HCT116 (cell line): ENCODE measurements around the gene C1QTNF2. TPM values are rescaled to one million over a fixed set of nuclear protein-coding genes. Genes with fewer than 3 reads are reported as not detected.

ENCODE experiments used
- ATAC-seq: fragments of 200-7000 bp; cut with Tn5 transposase; 2 replicates; pipeline ENCODE4 v1.9.1; 2020; ENCODE audit warnings: mild to moderate bottlenecking, moderate library complexity
- BruUV-seq: library from RNA; stranded (reverse); fragments of 400-500 nt; replicated peaks from 2 replicates; lab custom pipeline; 2021; lab: Mats Ljungman, UMichigan
- CTCF ChIA-PET: fragments of 300-600 bp; sonication (Branson Sonifier 250); formaldehyde crosslinking; loops from one replicate; lab custom pipeline; 2021; ENCODE audit warnings: antibody characterized with exemption; lab: Charles Lee
- POLR2A ChIA-PET: fragments of 300-600, 350-600 bp; sonication (Branson Sonifier 250); formaldehyde crosslinking; loops from one replicate; lab custom pipeline; 2021; ENCODE audit warnings: antibody characterized with exemption; lab: Charles Lee
- RAD21 ChIA-PET, 2 experiments: fragments of 300-600 bp; sonication (Branson Sonifier 250); formaldehyde crosslinking; loops; one replicate each; lab custom pipeline; 2023; ENCODE audit warnings: low total read pairs in 2 of 2; ENCODE audit not compliant: uncharacterized antibody in 2 of 2, unreplicated experiment in 2 of 2, low non-redundant PET in 1 of 2; lab: Charles Lee
- DNase-seq: peaks from one replicate; pipeline ENCODE4 v3.0.0-alpha.2; 2010; ENCODE audit warnings: low read depth, low spot score
- H2AFZ ChIP-seq: fragments of 200-600 bp; shearing (Covaris generic), sonication (generic); 2 replicates; pipeline ENCODE4 v1.6.1; 2017; ENCODE audit warnings: low read depth, mixed run types, mixed read lengths, antibody characterized with exemption, low read length; ENCODE audit not compliant: poor library complexity, severe bottlenecking
- H3K27ac ChIP-seq: 2 replicates; pipeline ENCODE4 v1.5.1; 2012; ENCODE audit warnings: low read depth, low read length
- H3K27me3 ChIP-seq: fragments of 200-600 bp; sonication (generic); 2 replicates; pipeline ENCODE4 v1.6.1; 2016; ENCODE audit warnings: mixed run types, low read length, mixed read lengths; ENCODE audit not compliant: insufficient read depth
- H3K36me3 ChIP-seq, 2 experiments: fragments of 200-500 bp in 1 of 2; fragments of 200-600 bp in 1 of 2; sonication (Bioruptor generic) in 1 of 2; sonication (generic) in 1 of 2; 2 replicates each; pipeline versions ENCODE4 v1.5.1 to v1.6.1; 2014 to 2016; ENCODE audit warnings: low read length in 2 of 2, inconsistent platforms in 1 of 2, mixed read lengths in 1 of 2, mixed run types in 1 of 2; ENCODE audit not compliant: insufficient read depth in 2 of 2, control insufficient read depth in 1 of 2
- H3K4me1 ChIP-seq, 2 experiments: fragments of 200-600 bp in 1 of 2; sonication (generic) in 1 of 2; 2 replicates each; pipeline versions ENCODE4 v1.5.1 to v1.6.1; 2012 to 2017; ENCODE audit warnings: low read length in 2 of 2, inconsistent platforms in 1 of 2, mild to moderate bottlenecking in 1 of 2, mixed read lengths in 1 of 2, mixed run types in 1 of 2, moderate library complexity in 1 of 2; ENCODE audit not compliant: insufficient read depth in 2 of 2, control insufficient read depth in 1 of 2
- H3K4me2 ChIP-seq: fragments of 200-600 bp; sonication (generic); 2 replicates; pipeline ENCODE4 v1.6.1; 2017; ENCODE audit warnings: mixed run types, low read length, mixed read lengths
- H3K4me3 ChIP-seq, 2 experiments: fragments of 200-600 bp in 1 of 2; sonication (generic) in 1 of 2; replicated peaks in 1 of 2; 2 replicates each; pipeline ENCODE4 v1.5.1; 2011 to 2016; ENCODE audit warnings: low read length in 2 of 2, control low read depth in 1 of 2, low read depth in 1 of 2, mild to moderate bottlenecking in 1 of 2, mixed read lengths in 1 of 2, mixed run types in 1 of 2
- H3K79me2 ChIP-seq: fragments of 200-600 bp; sonication (generic); 2 replicates; pipeline ENCODE4 v1.6.1; 2017; ENCODE audit warnings: mild to moderate bottlenecking, mixed run types, low read length, moderate library complexity, mixed read lengths; ENCODE audit not compliant: insufficient read depth
- H3K9ac ChIP-seq: fragments of 200-600 bp; sonication (generic); 2 replicates; pipeline ENCODE4 v1.6.1; 2016; ENCODE audit warnings: low read length, mixed read lengths
- H3K9me2 ChIP-seq: fragments of 200-600 bp; sonication (generic), shearing (Covaris generic); 2 replicates; pipeline ENCODE4 v1.6.1; 2017; ENCODE audit warnings: mixed run types, mild to moderate bottlenecking, moderate library complexity; ENCODE audit not compliant: insufficient read depth
- H3K9me3 ChIP-seq, 2 experiments: fragments of 200-500 bp in 1 of 2; fragments of 200-600 bp in 1 of 2; sonication (Bioruptor generic) in 1 of 2; sonication (generic) in 1 of 2; 2 replicates each; pipeline ENCODE4 v1.6.1; 2014 to 2017; ENCODE audit warnings: low read length in 2 of 2, mixed read lengths in 2 of 2, inconsistent platforms in 1 of 2, low read depth in 1 of 2, mild to moderate bottlenecking in 1 of 2, mixed run types in 1 of 2, moderate library complexity in 1 of 2; ENCODE audit not compliant: control insufficient read depth in 1 of 2, insufficient read depth in 1 of 2
- H4K20me1 ChIP-seq: fragments of 200-600 bp; sonication (generic), shearing (Covaris generic); 2 replicates; pipeline ENCODE4 v1.6.1; 2017; ENCODE audit warnings: mixed run types, mild to moderate bottlenecking, moderate library complexity; ENCODE audit not compliant: insufficient read depth
- JUND ChIP-seq: IDR thresholded peaks from 2 replicates; pipeline ENCODE4 v1.6.1; 2012
- SRF ChIP-seq: IDR thresholded peaks from 2 replicates; pipeline ENCODE4 v1.6.1; 2012; ENCODE audit warnings: low read depth
- TCF7L2 ChIP-seq: IDR thresholded peaks from 2 replicates; pipeline ENCODE4 v1.7.0; 2011; ENCODE audit warnings: borderline replicate concordance, inconsistent platforms; ENCODE audit not compliant: insufficient read depth, insufficient read length; ENCODE audit errors: extremely low read depth
- YY1 ChIP-seq: IDR thresholded peaks from 2 replicates; pipeline ENCODE4 v1.6.1; 2011; ENCODE audit warnings: low read length, low read depth, moderate library complexity, mild to moderate bottlenecking; ENCODE audit not compliant: insufficient replicate concordance; ENCODE audit errors: extremely low read depth
- intact Hi-C: fragments of 100-400 bp; cut with micrococcal nuclease; formaldehyde crosslinking; loops from 2 replicates; pipeline ENCODE4 v1.10.0; 2022
- total RNA-seq: library from RNA; stranded (reverse); gene quantifications from one replicate; pipeline ENCODE4 v1.2.1, GENCODE V29; 2021; ENCODE audit not compliant: unreplicated experiment
- TF ChIP-seq, protein P1 (sequence below): IDR thresholded peaks from 2 replicates; pipeline ENCODE4 v1.6.1; 2012; ENCODE audit warnings: low read depth

C1QTNF2 gene
- total RNA-seq, 1 experiment from 2014 or later = 0.15 TPM

DNA sequence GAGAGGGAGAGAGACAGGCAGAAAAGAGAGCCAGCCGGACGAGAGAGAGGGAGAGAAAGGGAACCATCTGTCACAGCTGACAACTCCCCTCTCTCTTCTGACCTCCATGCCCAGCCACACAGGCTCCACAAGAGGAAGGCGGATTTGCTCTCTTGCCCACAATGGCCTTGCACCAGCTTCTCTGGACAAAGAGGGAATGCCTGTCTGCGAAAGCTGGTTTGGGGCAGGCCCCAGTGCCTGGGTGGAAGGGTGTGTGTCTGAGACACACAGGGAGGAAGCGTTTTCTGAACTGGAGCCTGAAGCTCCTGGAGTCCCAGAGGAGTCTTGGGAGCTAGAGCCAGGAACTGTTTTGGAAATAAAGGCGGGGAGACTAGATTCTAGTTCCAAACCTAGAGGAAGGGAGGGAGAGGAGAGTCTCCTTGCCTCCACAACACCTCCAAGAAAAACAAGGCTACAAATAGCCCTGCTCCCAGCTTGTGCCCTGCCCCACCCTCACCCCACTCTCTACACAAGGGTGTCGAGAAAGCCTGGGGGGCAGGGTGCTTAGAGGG lies 12.5 kb downstream of the C1QTNF2 start:
- H3K27me3 ChIP-seq = no peaks in the 10 kb centered on the region
- intact Hi-C loops = no loop called here
- no peak overlapping the region for H3K9ac ChIP-seq
- ChIA-PET RAD21 (no interaction called here), CTCF (interaction anchor here (1.1 kb wide), 2 partner anchors 12 to 33 kb away, joined by 3 read pairs; no protein-coding TSS in a partner anchor), POLR2A (no interaction called here)
- H3K27ac ChIP-seq = no peak overlapping the region
- no peaks in the 10 kb centered on the region for H4K20me1 ChIP-seq
- ATAC-seq (no peak), DNase-seq (no peak)
- H3K4me2 ChIP-seq = no peak overlapping the region
- H3K9me2 ChIP-seq = no peaks in the 10 kb centered on the region
- H3K4me3 ChIP-seq = no peak overlapping the region
- no peaks in the 10 kb centered on the region for H3K36me3 ChIP-seq
- BruUV-seq = no TSS peak
- no peaks in the 10 kb centered on the region for H3K79me2 ChIP-seq
- TF ChIP-seq SRF = no peak
- no peak for TF ChIP-seq YY1
- TF ChIP-seq, protein P1, sequence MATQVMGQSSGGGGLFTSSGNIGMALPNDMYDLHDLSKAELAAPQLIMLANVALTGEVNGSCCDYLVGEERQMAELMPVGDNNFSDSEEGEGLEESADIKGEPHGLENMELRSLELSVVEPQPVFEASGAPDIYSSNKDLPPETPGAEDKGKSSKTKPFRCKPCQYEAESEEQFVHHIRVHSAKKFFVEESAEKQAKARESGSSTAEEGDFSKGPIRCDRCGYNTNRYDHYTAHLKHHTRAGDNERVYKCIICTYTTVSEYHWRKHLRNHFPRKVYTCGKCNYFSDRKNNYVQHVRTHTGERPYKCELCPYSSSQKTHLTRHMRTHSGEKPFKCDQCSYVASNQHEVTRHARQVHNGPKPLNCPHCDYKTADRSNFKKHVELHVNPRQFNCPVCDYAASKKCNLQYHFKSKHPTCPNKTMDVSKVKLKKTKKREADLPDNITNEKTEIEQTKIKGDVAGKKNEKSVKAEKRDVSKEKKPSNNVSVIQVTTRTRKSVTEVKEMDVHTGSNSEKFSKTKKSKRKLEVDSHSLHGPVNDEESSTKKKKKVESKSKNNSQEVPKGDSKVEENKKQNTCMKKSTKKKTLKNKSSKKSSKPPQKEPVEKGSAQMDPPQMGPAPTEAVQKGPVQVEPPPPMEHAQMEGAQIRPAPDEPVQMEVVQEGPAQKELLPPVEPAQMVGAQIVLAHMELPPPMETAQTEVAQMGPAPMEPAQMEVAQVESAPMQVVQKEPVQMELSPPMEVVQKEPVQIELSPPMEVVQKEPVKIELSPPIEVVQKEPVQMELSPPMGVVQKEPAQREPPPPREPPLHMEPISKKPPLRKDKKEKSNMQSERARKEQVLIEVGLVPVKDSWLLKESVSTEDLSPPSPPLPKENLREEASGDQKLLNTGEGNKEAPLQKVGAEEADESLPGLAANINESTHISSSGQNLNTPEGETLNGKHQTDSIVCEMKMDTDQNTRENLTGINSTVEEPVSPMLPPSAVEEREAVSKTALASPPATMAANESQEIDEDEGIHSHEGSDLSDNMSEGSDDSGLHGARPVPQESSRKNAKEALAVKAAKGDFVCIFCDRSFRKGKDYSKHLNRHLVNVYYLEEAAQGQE = no peak
- TF ChIP-seq JUND = no peak
- TF ChIP-seq TCF7L2 = no peak
- H3K9me3 ChIP-seq = no peaks in the 10 kb centered on the region
- no peaks in the 10 kb centered on the region for H3K4me1 ChIP-seq
- no peak overlapping the region for H2AFZ ChIP-seq
